ENCODE results near the gene C16orf89.
"Not testable (repeated sequence)": the region's sequence is repeated elsewhere in the genome, so short reads cannot be mapped to it uniquely, and the experiment has no call there.

Gene C16orf89

GRCh38 chr16:5060073-5060641, 5.6 kb downstream of the C16orf89 start:
- no peak for DNase-seq (ENCODE audit: low read depth)

DNA sequence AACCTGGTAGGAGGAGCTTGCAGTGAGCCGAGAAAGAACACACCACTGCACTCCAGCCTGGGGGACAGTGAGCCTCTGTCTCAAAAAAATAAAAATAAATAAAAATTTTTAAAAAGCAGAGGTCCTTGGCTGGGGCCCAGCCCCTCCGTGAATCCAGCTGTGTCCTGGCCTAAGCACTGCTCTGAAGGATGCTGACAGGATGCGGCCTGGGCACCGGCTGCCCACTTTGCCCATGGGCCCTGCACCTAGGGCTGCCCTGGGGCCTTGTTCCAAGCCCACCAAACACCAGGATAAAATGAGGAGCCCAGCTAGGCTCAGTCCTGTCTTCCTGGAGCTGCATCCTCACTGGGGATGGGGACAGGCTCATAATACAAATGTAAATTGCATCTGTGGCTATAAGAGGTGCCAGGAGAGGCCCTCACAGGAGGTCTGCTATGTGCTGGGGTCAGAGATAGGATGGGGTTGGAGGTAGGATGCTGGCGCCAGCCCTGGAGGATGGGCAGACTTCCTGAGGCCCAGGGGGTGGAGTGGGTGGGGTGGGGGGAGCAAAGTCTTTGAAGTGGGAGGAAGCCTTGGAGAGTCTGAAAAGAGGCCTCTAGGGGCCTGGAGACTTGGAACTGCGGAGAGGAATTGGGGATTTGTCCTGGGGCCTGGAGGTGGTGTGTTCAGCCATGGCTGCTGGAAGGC, 6.2 kb downstream of the C16orf89 start:
- no peak for DNase-seq (ENCODE audit: low read depth)

GRCh38 chr16:5058476-5058875, 7.3 kb downstream of the C16orf89 start:
- DNase-seq (ENCODE audit: low read depth) = no peak

GRCh38 chr16:5056352-5056751, 9.4 kb downstream of the C16orf89 start:
- no peak for DNase-seq (ENCODE audit: low read depth)

DNA sequence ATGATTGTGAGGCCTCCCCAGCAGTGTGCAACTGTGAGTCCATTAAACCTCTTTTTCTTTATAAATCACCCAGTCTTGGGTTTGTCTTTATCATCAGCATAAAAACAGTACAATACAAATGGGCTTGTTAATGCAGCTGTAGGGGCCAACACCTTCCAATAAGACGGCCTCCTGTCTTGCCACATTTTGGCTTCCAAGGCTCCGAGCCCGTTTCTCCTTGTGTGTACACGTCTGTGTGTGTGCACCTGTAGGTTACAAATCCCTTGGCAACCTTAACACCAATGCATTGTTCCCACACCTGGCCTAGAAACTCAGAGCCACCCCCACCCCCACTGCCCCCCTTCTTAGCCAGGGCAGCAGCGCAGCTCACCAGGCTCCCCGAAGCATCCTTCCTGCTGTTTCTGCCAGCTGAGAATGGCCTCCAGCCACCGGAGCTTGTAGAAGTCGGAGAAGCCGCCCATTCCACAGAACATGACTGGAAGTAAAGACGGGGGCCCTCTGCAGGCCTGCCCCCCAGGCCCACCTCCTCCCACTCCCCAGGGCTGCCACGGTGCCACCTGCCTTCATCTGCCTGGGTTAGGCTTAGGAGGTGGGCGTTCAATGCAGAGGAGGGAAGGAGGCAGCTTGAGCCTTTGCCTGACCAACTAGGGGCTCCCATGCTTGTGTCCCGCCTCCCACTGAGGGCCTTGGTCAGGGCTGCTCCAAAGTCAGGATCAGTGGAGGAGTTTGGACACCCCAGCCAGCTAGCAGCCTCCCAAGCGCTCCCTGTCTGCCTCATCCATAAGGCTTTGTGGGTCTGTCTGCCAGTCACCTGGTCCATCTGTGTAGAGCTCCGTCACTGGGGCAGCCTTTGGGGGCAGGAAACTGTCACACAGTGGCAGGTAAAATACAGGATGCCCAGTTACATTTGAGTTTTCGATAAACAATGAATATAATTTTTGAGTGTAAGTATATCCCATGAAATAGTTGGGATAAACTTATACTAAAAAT, 10.6 kb downstream of the C16orf89 start:
- no peak for DNase-seq (ENCODE audit: low read depth)

GRCh38 chr16:5046914-5047313, 18.8 kb downstream of the C16orf89 start:
- no peak for DNase-seq (ENCODE audit: low read depth)

DNA sequence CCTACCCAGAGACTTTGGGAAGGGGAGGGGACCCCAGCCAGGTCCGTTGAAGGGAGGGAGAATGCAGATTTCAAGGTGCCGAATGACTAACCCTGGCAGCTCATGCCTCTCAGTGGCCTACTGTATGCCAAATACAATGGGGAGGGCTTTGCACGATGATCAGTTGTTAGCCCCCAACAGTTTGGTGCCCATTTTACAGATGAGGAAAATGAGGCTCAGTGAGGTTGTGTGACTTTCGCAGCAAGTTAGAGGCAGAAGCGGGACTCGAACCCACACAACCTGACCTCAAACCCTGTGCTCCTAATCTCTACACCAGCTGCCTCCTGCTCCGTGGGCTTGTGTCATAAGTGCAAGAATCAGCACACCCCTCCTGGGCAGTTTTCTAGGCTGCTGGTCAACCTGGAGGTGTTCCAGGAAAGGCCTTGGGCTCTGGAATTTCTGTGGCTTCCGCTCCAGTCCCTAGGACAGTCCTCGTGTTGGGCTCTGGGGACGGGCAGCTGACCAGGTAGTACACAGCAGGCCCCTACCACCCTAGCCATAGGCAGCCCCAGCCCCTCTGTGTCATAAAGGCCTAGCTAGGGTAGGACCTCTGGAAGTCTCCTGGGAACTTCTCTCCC, 20.1 kb downstream of the C16orf89 start:
- no peak for DNase-seq (ENCODE audit: low read depth)

DNA sequence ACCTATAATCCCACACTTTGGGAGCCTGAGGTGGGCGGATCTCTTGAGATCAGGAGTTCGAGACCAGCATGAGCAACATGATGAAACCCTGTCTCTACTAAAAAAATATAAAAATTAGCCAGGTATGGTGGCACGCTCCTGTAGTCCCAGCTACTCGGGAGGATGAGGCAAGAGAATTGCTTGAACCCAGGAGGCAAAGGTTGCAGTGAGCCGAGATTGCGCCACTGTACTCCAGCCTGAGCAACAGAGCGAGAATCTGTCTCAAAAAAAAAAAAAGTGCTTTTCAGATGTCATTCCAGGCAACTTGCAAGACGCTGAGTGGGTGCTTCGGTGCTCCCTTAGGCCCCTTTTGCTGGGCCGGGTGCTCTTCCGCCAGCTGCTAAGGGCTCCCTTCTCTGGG, 21.2 kb downstream of the C16orf89 start:
- not testable (repeated sequence) for DNase-seq (ENCODE audit: low read depth)

GRCh38 chr16:5044011-5044540, 21.7 kb downstream of the C16orf89 start:
- DNase-seq (ENCODE audit: low read depth) = no peak

GRCh38 chr16:5042574-5043171, 23.1 kb downstream of the C16orf89 start:
- DNase-seq (ENCODE audit: low read depth) = no peak

GRCh38 chr16:5041600-5042133, 24.1 kb downstream of the C16orf89 start:
- DNase-seq (ENCODE audit: low read depth) = peak; percentile 38

DNA sequence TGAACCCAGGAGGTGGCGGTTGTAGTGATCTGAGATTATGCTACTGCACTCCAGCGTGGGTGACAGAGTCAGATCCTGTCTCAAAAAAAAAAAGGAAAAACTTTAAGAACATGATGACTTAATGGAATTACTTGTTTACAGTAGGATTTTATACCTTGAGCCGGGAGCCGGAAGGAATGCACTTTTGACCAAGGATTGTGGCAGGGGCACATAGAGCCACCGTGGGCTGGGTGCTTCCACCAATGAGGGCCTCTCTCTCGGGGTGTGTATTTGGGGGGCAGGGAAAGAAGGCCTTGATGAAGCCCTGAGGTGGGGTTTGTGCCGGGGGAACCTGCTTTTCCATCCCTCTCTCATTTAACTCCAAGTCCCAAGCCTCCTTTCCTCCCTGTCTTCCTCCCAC, 25.3 kb downstream of the C16orf89 start:
- DNase-seq (ENCODE audit: low read depth) = no peak

DNA sequence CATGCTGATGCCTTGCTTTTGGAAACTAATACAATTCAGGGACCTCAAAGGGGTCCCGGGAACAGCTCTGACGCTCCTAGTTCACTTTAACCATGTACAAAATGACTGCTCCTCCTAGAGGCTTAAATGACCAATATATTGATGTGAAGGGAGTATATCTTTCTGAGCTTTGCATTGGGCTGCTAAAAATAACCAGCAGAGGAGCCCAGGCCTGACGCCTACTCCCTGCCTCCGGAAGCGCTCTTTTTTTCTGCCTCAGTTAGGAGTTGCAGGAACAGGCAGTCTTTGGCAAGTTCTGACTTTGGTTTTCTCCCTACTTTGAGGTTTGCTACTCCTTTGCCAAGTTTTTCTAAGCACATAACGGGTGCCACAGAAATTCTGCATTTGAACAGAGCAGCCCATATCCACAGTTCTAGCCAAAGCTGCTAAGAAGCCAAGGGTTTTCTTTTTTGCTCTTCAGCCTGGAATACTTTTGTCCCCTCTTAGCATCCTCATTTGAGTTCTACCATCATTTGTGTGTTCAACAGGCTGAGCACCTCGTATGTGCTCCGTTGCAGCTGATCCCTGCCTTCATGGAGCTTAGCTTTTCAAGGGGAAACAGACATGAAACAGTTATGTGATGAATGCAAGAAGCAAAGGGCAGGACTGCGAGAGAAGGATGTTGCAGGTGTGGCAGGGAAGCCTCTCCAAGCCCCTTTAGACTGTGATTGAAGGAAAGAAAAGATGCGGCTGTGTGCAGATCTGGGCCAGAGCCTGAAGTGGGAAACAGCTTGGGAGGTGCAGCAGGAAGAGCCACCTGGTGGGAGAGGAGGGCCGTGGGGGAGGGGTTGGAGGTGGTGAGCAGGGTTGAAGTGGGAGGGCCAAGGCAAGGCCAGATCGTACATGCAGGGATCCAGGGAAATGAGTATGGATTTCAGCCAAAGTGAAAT, 29.3 kb downstream of the C16orf89 start:
- DNase-seq (ENCODE audit: low read depth) = no peak

GRCh38 chr16:5035909-5036227, 29.9 kb downstream of the C16orf89 start:
- DNase-seq (ENCODE audit: low read depth) = no peak

DNA sequence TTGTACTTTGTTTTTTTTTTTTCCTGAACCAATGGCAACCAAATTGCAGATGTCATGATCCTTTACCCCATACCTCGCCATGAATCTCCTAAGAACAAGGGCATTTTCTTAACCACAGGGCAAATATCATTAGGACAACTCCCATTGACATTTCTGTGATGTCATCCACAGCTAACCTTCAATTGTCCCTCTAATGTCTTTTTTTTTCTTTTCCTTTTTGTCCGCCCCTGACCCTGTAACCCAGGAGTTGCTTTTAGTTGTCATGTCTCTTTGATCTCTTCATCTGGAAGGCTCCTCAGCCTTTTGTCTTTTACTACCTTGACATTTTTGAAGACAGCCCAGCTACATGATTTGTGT, 31.6 kb downstream of the C16orf89 start:
- DNase-seq (ENCODE audit: low read depth) = no peak

DNA sequence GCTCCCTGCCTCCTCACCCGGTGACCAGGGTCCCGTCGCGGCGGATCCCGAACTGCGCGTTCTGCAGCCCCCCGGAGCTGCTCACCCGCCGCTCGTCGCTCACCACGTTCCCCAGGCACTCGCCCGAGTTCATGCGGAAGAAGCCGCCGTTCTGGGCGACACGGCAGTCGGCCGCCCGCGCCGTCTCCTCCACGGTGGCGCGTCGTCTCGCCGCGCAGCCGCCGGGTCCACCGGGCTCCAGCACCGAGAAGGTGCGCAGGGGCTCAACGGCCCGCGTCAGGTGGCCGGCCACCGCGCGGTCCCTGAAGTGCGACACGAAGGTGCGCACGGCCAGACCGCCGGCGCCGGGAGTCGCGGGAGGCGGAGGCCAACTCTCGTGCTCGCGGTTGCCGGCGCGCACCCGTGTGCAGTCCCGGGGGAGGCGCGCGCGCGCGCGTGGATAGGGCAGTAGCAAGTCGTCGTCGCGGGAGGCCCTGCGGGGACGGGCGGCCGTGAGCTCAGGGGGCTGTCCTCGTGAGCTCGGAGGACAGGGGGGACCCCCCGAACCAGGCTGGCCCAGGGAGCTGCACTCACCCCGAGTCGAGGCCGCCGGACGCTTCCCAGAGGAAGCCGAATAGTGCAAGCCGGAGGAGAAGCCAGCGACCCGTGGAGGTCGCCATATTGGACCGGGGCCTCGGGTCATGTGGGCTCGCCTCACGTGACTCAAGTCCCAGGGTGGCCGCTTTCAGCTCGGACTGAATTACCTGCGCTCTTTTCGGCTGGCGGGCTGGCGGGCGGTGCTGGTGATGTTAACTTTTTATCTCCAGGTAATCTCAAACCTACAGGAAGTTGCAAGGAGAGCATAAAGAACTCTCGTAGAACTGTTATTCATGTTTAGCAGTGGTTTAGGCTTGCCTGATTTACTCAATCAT, 32.2 kb downstream of the C16orf89 start, which contains the start of gene NAGPA:
NAGPA (minus strand) TSS at position 680 of the 911 bp plus-strand sequence; CDS start at position 659, 21 bp downstream.
- DNase-seq (ENCODE audit: low read depth) = peak; percentile 65

GRCh38 chr16:5032748-5033167, 33.0 kb downstream of the C16orf89 start:
- DNase-seq (ENCODE audit: low read depth) = no peak

GRCh38 chr16:5031601-5032000, 34.2 kb downstream of the C16orf89 start:
- no peak for DNase-seq (ENCODE audit: low read depth)

- DNase-seq (ENCODE audit: low read depth) = no peak
Observed at GRCh38 chr16:5030251-5030870, 35.4 kb downstream of the C16orf89 start.

Data from stromal cell of bone marrow (primary cell).